CD4-positive, alpha-beta T cell treated with Interleukin-12 subunit alpha and Interleukin-12 subunit beta, for 1 hour (primary cell): ENCODE measurements around the gene ARHGAP26.

ENCODE experiments used
- DNase-seq: peaks from one replicate; pipeline ENCODE4 v3.0.0-alpha.2; 2020

ARHGAP26 gene

GRCh38 chr5:143265995-143266394 lies 495.8 kb downstream of the ARHGAP26 start:
- no peak for DNase-seq

- no peak for DNase-seq
Observed at GRCh38 chr5:143267186-143267585, 497.0 kb downstream of the ARHGAP26 start.

GRCh38 chr5:143268388-143268787 lies 498.2 kb downstream of the ARHGAP26 start:
- no peak for DNase-seq

- DNase-seq: no peak
Observed at GRCh38 chr5:143271431-143271830, 501.3 kb downstream of the ARHGAP26 start.

GRCh38 chr5:143274952-143275351 lies 504.8 kb downstream of the ARHGAP26 start:
- DNase-seq: no peak

- DNase-seq: no peak
Observed at GRCh38 chr5:143275512-143276363, 505.6 kb downstream of the ARHGAP26 start.

- no peak for DNase-seq
Observed at GRCh38 chr5:143277536-143277935, 507.4 kb downstream of the ARHGAP26 start.
